GM18907 (cell line): ENCODE results near the gene CHRD.
"Not testable (repeated sequence)": the region's sequence is repeated elsewhere in the genome, so short reads cannot be mapped to it uniquely, and the experiment has no call there.

Experiments used
- ATAC-seq: cut with Tn5 transposase; IDR thresholded peaks from one replicate; pipeline ENCODE4 v1.9.1; 2021; ENCODE audit warnings: mild to moderate bottlenecking, moderate library complexity; ENCODE audit not compliant: unreplicated experiment

Gene CHRD

DNA sequence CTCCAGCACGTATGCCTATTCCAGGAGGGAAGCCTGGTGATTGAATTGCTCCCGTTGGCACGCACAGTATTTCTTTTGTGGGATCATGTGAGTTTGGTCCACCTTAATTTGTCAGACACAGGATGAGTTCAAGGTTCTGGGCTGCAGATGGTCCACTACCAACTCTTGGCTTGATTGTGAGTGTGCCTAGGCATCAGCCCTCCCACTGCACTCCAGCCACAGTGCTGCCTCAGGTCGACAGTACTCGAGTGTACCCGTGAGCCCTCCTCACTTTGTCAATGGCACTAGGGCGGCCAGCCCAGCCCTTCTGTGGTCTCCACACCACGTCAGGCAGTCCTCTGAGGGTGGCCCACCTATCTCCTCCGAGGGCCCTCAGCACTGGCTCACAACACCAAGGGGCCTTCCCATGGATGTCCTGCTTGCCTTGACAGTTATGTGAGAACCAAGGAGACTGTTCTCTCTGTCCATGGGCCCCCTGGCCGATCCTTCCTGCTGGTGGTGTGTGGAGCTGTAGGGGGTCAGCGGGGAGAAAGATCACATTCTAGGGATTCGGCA is 30.2 kb downstream of the CHRD start:
- no peak for ATAC-seq

DNA sequence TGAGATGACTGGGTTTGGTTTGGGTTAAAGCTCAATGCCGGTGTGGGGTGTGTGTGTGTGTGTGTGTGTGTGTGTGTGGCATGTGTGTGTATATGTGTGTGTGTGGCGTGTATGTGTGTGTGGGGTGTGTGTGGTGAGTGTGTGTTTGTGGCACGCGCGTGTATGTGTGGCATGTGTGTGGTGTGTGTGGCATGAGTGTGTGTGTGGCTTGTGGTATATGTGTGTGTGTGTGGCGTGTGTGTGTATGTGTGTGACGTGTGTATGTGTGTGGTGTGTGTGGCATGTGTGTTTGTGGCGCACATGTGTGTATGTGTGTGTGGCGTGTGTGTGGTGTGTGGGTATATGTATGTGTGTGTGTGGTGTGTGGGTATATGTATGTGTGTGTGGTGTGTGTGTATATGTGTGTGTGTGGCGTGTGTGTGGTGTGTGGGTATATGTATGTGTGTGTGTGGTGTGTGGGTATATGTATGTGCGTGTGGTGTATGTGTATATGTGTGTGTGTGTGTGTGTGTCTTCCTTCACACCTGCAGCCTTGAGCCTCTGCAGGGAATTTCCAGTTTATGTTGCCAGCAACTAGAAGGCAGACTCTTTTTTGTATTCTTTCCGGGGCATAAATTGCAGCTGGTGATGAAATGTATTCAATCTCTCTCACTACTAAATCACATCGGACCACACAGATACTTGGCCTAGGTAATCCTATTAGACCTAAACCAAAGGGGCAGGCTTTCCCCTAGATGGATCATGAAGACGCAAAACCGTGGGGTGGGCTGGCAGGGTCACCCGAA is 34.8 kb downstream of the CHRD start:
- no peak for ATAC-seq

DNA sequence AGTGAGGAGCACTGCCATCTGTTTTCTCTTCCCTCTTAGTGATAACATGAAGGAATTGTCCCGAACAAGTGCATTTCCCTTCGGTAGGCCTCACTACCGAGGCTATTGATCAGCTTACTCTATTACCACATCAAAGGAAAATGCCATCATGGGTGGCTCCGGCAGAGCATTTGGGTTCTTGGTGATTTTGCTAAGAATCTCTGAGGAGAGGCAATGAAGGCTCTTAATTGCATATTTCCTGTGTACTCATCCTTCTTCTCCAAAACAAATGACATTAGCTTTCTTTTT is 35.3 kb downstream of the CHRD start:
- ATAC-seq: no peak

DNA sequence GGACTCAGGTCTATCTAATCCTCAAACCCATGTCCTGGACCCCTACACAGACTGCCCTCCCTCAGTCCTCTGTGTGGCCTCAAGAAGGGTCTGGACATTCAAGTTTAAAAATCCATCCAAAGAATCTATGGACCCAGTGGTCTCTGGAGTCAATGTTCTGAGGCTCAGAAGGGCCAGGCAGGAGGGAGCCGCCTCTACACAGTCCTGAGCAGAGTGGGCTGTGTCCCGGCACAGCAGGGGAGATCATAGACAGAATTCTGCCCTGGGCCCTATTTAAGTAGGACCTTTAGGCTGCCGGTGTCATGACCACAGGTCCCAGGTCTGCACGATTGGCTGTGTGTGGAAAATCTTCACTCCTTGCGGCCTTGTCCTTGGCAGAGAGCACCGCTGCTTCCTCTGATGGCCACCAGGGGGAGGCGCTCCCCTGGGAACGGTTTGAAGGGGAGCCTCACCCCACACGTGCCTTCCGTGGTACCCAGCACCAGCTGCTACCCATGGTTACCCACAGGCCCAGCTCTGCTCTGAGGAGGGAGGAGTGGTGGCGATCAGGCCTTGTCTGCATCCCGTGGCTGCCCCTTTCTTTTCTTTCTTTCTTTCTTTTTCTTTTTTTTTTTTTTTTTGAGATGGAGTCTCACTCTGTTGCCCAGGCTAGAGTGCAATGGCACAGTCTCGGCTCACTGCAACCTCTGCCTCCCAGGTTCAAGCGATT is 37.9 kb downstream of the CHRD start:
- peak; percentile 90 for ATAC-seq

DNA sequence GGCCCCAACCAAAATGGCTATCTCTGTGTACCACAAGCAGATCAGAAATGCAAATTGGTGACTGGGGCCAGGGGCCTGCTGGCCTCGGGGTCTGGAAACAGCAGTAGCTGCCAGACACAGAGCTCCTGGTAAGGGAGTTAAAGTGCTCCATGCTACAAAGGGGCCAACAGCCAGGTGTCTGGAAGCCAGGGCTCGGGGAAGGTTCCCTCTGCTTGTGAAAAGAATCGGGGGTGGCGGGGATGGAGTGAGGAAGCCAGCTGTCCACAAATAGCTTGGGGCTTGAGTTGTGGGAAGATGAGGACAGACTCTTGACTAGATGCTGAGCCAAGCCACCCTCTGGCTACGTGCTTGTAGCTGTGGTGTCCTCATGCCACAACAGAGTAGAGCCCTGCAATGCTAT is 39.3 kb downstream of the CHRD start:
- no peak for ATAC-seq

- ATAC-seq: no peak
Observed at GRCh38 chr3:184423561-184423960, 43.7 kb downstream of the CHRD start.

DNA sequence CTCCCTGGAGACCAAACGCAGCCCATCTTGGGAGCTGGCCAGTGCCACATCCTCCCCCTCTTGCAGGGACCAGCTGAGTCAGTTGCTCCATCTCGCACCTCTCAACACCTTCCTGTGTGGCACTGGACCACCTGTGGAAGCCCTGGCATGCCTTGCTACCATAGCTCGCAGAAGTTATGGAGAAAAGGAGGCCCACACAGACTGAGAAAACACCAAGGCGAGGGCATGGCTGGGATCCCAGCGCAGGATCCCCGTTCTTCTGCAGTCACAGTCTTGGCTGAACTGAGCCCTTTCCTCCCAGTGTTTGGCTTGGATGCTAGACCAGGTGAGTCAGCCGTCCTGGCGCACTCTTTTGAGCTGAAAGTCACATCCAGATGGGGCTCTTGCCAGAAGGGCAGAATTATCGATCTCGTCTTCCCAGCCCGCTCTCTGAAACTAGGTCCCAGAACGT is 46.9 kb downstream of the CHRD start:
- ATAC-seq: no peak

- no peak for ATAC-seq
Observed at GRCh38 chr3:184428561-184429175, 48.8 kb downstream of the CHRD start.

DNA sequence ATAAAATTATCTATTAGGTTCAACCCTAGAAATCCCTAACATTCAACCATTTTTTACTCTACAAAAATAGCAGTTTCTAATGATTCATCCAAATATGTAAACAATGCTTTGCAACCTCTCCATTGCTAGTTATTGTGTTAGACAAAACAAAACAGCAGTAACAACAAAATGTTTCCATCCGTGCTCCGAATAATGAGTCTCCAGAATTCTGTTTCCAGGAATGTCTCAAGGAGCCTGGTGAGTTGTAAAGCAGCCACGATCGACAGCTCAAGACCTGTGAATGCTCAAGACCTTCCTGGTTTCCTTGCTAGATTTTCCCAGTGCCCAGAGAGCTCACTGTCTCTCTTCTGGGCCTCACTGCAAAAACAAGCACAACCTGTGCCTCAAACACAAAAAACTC is 49.9 kb downstream of the CHRD start:
- ATAC-seq: no peak

DNA sequence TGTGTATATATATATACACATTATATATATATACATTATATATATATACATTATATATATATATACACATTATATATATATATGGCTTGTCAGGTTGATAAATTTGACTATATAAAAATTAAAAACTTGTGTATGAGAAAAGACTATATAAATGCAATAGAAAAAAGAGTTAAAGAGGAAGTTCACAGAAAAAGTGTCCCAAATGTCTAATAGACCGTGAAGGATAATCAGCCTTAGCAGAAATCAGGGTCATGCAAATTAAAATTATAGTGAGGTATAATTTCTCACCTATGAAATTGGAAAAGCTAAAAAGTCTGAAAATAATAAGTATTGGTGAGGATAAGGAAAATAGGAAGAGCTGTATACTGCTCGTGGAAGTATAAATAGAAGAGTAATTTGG is 51.1 kb downstream of the CHRD start:
- no peak for ATAC-seq

DNA sequence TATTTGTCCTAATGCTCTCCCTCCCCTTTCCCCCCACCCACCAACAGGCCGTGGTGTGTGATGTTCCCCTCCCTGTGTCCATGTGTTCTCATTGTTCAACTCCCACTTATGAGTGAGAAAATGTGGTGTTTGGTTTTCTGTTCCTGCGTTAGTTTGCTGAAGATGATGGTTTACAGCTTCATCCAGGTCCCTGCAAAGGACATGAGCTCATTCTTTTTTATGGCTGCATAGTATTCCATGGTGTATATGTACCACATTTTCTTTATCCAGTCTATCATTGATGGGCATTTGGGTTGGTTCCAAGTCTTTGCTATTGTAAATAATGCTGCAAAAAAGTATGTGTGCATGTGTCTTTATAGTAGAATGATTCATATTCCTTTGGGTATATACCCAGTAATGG is 53.3 kb downstream of the CHRD start:
- not testable (repeated sequence) for ATAC-seq

- no peak for ATAC-seq
Observed at GRCh38 chr3:184439096-184439495, 59.2 kb downstream of the CHRD start.
